Measurements from ENCODE around the gene CCL16. TPM values are rescaled to one million over a fixed set of nuclear protein-coding genes. Genes with fewer than 3 reads are reported as not detected.

The CCL16 gene
- total and polyA plus RNA-seq, 2 of the 8 experiments (the other 6 are each of a cell fraction or from before 2014, with no cell fraction given) = not detected

GRCh38 chr17:35968520-35969054 lies 12.7 kb downstream of the CCL16 start:
- H2BK5ac ChIP-seq (ENCODE audit: low read depth, low read length) = no peak overlapping the region
- H2BK15ac ChIP-seq (ENCODE audit: low read length) = no peak overlapping the region
- no peak overlapping the region for H2AFZ ChIP-seq (ENCODE audit: low read length)
- H3K27ac ChIP-seq (ENCODE audit: low read depth, low read length) = no peak overlapping the region
- no peak overlapping the region for H2AK5ac ChIP-seq (ENCODE audit: low read depth, low read length)
- no peaks in the 10 kb centered on the region for H3K36me3 ChIP-seq (ENCODE audit: control insufficient read depth in 2 of 4, insufficient read depth in 4 of 4, low read length in 3 of 4)
- H4K5ac ChIP-seq (ENCODE audit: insufficient read length, low read depth, low read length) = no peak overlapping the region
- POLR2A ChIA-PET (ENCODE audit: partially characterized antibody) = no interaction called here
- H3K9me3 ChIP-seq (ENCODE audit: insufficient read depth in 2 of 2, low read depth in 1 of 2, low read length in 1 of 2) = no peaks in the 10 kb centered on the region
- WGBS, 2 experiments (ENCODE audit: extremely low coverage in 1 of 2, insufficient coverage in 1 of 2, insufficient read length in 1 of 2, insufficient replicate concordance in 2 of 2, low coverage in 1 of 2, low lambda C conversion rate in 2 of 2, missing lambda C conversion rate in 1 of 2) = 86% methylated on average over 10 of the region's 10 CpGs; no CpG with 5 or more reads in 1 of the 2 experiments
- H3K4ac ChIP-seq (replicated peaks; ENCODE audit: insufficient read length, low read depth, low read length) = no peak overlapping the region
- H4K91ac ChIP-seq (replicated peaks; ENCODE audit: insufficient read length, low read length) = no peak overlapping the region
- CTCF ChIA-PET (ENCODE audit: partially characterized antibody) = interaction anchor here (0.7 to 5.1 kb wide), 11 partner anchors 9 to 236 kb away, joined by 3 to 46 read pairs (median 4); no protein-coding TSS in a partner anchor
- H4K20me1 ChIP-seq (replicated peaks in 1 of 2; ENCODE audit: control insufficient read depth in 1 of 2, insufficient read depth in 2 of 2, low read length in 2 of 2) = no peaks in the 10 kb centered on the region
- no peak overlapping the region for H3K18ac ChIP-seq (ENCODE audit: extremely low read depth, low read length)
- FAIRE-seq (no peak), DNase-seq (ENCODE audit: low read depth in 1 of 2, low spot score in 2 of 2) (no peak)
- H4K8ac ChIP-seq (ENCODE audit: extremely low read depth, insufficient read depth, low read length) = no peak overlapping the region
- no peak overlapping the region for H3K56ac ChIP-seq (replicated peaks; ENCODE audit: insufficient read length, low read depth, low read length)
- no peak overlapping the region for H3K9ac ChIP-seq (replicated peaks in 1 of 4; ENCODE audit: extremely low read depth in 1 of 4, low read depth in 3 of 4, low read length in 3 of 4)
- H3K23me2 ChIP-seq (ENCODE audit: low read depth, low read length) = no peaks in the 10 kb centered on the region
- no peak overlapping the region for H2BK12ac ChIP-seq (ENCODE audit: low read depth, low read length)
- H3K27me3 ChIP-seq (replicated peaks in 1 of 4; ENCODE audit: control insufficient read depth in 3 of 4, extremely low read depth in 1 of 4, insufficient read depth in 3 of 4, low read length in 3 of 4) = no peaks in the 10 kb centered on the region
- TF ChIP-seq SIX5 (IDR thresholded peaks at IDR 0.05; ENCODE audit: low read depth, low read length) (no peak), GABPA (IDR thresholded peaks at IDR 0.05; ENCODE audit: borderline replicate concordance, insufficient read depth, low read length) (no peak), CBX5 (IDR thresholded peaks at IDR 0.05; ENCODE audit: low read depth, low read length) (no peak), NANOG (IDR thresholded peaks at IDR 0.05; ENCODE audit: insufficient read depth, low read depth, low read length, poor library complexity, severe bottlenecking) (no peak), RAD21 (IDR thresholded peaks at IDR 0.05 in 1 of 2, conservative IDR thresholded peaks at IDR 0.05 in 1 of 2; ENCODE audit: low read depth in 2 of 2, low read length in 2 of 2) (no peak), CHD2 (IDR thresholded peaks at IDR 0.05; ENCODE audit: low read length) (no peak)
- no peaks in the 10 kb centered on the region for H3K79me1 ChIP-seq (ENCODE audit: low read depth, low read length)
- H3K4me1 ChIP-seq (replicated peaks in 1 of 4; ENCODE audit: control insufficient read depth in 3 of 4, insufficient read depth in 4 of 4, low read length in 3 of 4) = peaks cover 0 to 2% (median 0%) of the 10 kb centered on the region in 4 experiments; a peak in 2 of 7 replicates
- H3K79me2 ChIP-seq (ENCODE audit: control insufficient read depth in 1 of 2, insufficient read depth in 2 of 2, low read length in 2 of 2) = no peaks in the 10 kb centered on the region
- no peak overlapping the region for H2BK120ac ChIP-seq (replicated peaks; ENCODE audit: low read depth, low read length)
- no peak overlapping the region for H3K14ac ChIP-seq (ENCODE audit: insufficient read length)
- H2BK20ac ChIP-seq (ENCODE audit: low read length) = no peak overlapping the region
- no peak overlapping the region for H3K4me3 ChIP-seq (ENCODE audit: extremely low read depth in 1 of 4, insufficient read depth in 2 of 4, low read depth in 3 of 4, low read length in 4 of 4)
- no peak overlapping the region for H3K23ac ChIP-seq (ENCODE audit: insufficient read length)
- H3K4me2 ChIP-seq (ENCODE audit: insufficient read depth in 1 of 2, low read depth in 2 of 2, low read length in 2 of 2) = no peak overlapping the region

All from H1 (cell line).